ENCODE data around the gene ZNF654.
"Not testable (repeated sequence)": the region's sequence is repeated elsewhere in the genome, so short reads cannot be mapped to it uniquely, and the experiment has no call there.

The ZNF654 gene

GRCh38 chr3:88059380-88060170 is 520 bp downstream of the ZNF654 start:
- peak; percentile 9 for DNase-seq (ENCODE audit: low spot score)

- DNase-seq (ENCODE audit: low spot score): no peak
These were observed 2.7 kb downstream of the ZNF654 start for GRCh38 chr3:88061746-88062145.

- DNase-seq (ENCODE audit: low spot score): no peak
These were observed 16.0 kb downstream of the ZNF654 start for GRCh38 chr3:88075072-88075471.

- no peak for DNase-seq (ENCODE audit: low spot score)
These were observed 16.4 kb downstream of the ZNF654 start for GRCh38 chr3:88075497-88075896.

GRCh38 chr3:88076712-88077111 is 17.7 kb downstream of the ZNF654 start:
- no peak for DNase-seq (ENCODE audit: low spot score)

GRCh38 chr3:88078932-88079331 is 19.9 kb downstream of the ZNF654 start:
- DNase-seq (ENCODE audit: low spot score): no peak

- no peak for DNase-seq (ENCODE audit: low spot score)
These were observed 23.8 kb downstream of the ZNF654 start for GRCh38 chr3:88082854-88083253.

GRCh38 chr3:88084097-88084501 is 25.0 kb downstream of the ZNF654 start:
- DNase-seq (ENCODE audit: low spot score): no peak

GRCh38 chr3:88090681-88091080 is 31.6 kb downstream of the ZNF654 start:
- no peak for DNase-seq (ENCODE audit: low spot score)

- DNase-seq (ENCODE audit: low spot score): no peak
These were observed 33.2 kb downstream of the ZNF654 start for GRCh38 chr3:88092270-88092669.

- no peak for DNase-seq (ENCODE audit: low spot score)
These were observed 34.2 kb downstream of the ZNF654 start for GRCh38 chr3:88093266-88093665.

- no peak for DNase-seq (ENCODE audit: low spot score)
These were observed 42.1 kb downstream of the ZNF654 start for GRCh38 chr3:88101142-88101541.

- DNase-seq (ENCODE audit: low spot score): no peak
These were observed 46.3 kb downstream of the ZNF654 start for GRCh38 chr3:88105325-88105724.

- no peak for DNase-seq (ENCODE audit: low spot score)
These were observed 53.2 kb downstream of the ZNF654 start for GRCh38 chr3:88112289-88112688.

GRCh38 chr3:88113311-88114162 is 54.5 kb downstream of the ZNF654 start:
- DNase-seq (ENCODE audit: low spot score): peak; percentile 80

GRCh38 chr3:88114878-88115549 is 56.0 kb downstream of the ZNF654 start:
- DNase-seq (ENCODE audit: low spot score): no peak

GRCh38 chr3:88117683-88118082 is 58.6 kb downstream of the ZNF654 start:
- no peak for DNase-seq (ENCODE audit: low spot score)

- not testable (repeated sequence) for DNase-seq (ENCODE audit: low spot score)
These were observed 59.5 kb downstream of the ZNF654 start for GRCh38 chr3:88118603-88119002.

GRCh38 chr3:88123526-88123925 is 64.5 kb downstream of the ZNF654 start:
- DNase-seq (ENCODE audit: low spot score): no peak

GRCh38 chr3:88131695-88132094 is 72.6 kb downstream of the ZNF654 start:
- DNase-seq (ENCODE audit: low spot score): no peak

GRCh38 chr3:88132894-88133293 is 73.8 kb downstream of the ZNF654 start:
- DNase-seq (ENCODE audit: low spot score): no peak

GRCh38 chr3:88133711-88134263 is 74.7 kb downstream of the ZNF654 start:
- no peak for DNase-seq (ENCODE audit: low spot score)

All from Ammon's horn (tissue), 1 donor.